G401 (cell line): ENCODE results near the gene KRT80. TPM values are rescaled to one million over a fixed set of nuclear protein-coding genes. Genes with fewer than 3 reads are reported as not detected.
A peak's percentile ranks its signal among the peaks of the same experiment; 100 is the strongest.

ENCODE experiments used
- DNase-seq: peaks from one replicate; pipeline ENCODE4 v3.0.0-alpha.2; 2015; ENCODE audit warnings: low spot score
- in situ Hi-C: cut with HindIII; loops from 2 replicates; pipeline ENCODE4 v1.10.0; 2016; ENCODE audit warnings: low sequenced_read_pairs, mixed read lengths
- total RNA-seq: library from RNA; depleted of rRNA; stranded (reverse); fragments of >200 nt; shearing (Covaris generic); gene quantifications from 2 replicates; pipeline ENCODE4 v1.2.3, GENCODE V29; 2014

The KRT80 gene
- total RNA-seq, 1 experiment from 2014 or later = 0.44 TPM

DNA sequence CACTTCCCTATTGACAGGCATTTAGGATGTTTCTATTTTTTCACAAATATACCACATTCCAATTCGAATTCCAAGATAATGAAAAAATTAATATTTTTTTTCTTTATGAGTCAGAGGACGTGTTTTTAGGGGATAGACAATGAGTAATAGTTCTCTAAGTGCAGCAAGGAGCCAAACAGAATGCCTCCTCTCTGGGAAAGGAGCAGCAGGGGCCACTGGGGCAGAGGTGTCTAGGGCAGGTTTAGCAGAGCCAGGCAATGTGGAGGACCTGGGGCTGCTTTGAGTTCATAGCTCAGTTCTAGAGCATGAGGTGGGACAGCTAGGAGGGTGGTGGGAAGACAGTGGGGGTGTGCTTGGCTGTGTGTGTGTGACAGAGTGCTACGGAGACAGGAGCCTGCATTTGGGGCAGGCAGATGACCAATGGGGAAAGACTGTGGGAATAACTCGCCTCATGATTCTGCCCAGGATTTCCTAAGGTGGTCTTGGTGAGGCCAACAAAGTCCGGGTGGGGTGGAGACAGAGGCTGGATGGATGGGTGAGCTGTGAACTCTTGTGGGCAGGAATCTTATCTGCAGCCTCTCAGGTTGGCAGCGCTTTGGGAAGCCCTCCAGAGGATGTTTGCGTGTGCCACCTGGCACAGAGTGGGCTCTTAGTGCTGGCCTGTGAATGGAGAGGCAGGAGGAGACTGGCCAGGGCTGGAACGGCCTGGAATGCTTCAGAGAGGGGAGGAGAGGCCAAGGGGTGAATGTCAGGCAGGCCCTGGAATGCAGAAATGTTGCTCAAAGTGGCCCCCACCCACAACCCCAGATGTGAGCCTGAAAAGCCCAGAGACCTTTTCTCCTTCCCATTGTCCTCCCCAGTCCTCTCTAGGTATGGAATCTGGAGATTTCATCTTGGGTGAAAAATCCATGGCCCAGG, 38.8 kb upstream of the KRT80 start:
- peak; percentile 61 for DNase-seq
- in situ Hi-C loops = no loop called here

DNA sequence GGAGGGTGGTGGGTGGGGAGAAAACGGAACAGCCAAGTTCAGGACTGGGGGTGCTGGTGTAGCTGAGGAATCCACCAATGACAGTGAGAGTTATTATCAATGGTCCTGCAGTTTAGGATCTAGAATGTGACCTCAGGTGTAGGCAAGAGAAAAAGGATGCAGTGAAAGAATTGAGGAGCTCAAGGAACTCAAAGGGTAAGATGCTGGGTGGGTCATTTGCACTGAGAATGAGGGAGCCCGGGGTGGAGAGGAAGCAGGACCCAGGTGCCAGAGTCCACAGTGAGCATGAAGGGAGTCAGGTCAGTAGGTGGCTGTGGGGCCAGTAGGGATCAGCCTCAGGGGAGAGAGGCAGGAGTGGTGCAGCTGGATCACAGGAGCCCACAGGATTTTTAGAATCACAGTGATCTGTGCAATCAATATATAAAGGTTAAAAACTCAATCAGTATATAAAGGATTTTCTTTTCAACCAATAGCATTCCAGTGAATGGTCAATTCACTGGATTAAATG, 38.1 kb upstream of the KRT80 start:
- in situ Hi-C loops = no loop called here
- DNase-seq = no peak

DNA sequence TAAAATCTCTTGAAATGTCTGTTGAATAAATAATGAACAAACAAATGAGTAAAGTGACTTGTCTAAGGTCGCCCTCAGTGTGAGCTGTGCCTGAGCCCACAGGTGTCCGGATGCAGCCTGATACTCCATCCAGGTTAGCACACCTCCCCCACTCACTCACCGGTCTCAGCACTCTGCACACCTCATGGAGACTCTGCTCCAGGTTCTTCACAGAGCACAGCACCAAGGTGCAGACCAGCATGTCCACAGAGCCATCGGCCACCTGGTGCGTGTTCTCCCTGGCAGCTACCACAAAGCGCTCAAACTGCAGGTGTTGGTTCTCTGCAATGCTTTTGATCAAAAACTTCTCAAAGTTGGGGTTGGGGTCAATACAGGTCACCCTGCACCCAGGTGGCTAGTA, 37.1 kb upstream of the KRT80 start:
- DNase-seq = no peak
- in situ Hi-C loops = no loop called here

DNA sequence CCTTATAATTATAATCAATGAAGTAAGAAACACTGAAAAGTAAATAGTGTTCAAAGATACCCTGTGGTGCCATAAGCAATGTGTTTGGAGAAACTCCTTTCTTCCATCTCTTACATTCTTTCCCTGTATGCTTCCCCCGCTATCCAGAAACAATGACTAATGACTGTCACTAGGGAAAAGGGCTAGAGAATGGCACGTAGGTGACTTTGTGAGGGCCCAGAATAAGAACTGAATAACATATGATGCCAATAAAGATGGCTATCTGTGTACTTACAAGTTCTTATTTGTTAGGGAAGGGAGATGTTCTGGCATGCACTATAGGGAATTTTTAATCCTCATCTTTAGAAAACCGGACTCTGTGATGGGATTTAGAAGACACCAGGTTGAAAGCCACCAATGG, 36.6 kb upstream of the KRT80 start:
- DNase-seq = no peak
- in situ Hi-C loops = no loop called here

DNA sequence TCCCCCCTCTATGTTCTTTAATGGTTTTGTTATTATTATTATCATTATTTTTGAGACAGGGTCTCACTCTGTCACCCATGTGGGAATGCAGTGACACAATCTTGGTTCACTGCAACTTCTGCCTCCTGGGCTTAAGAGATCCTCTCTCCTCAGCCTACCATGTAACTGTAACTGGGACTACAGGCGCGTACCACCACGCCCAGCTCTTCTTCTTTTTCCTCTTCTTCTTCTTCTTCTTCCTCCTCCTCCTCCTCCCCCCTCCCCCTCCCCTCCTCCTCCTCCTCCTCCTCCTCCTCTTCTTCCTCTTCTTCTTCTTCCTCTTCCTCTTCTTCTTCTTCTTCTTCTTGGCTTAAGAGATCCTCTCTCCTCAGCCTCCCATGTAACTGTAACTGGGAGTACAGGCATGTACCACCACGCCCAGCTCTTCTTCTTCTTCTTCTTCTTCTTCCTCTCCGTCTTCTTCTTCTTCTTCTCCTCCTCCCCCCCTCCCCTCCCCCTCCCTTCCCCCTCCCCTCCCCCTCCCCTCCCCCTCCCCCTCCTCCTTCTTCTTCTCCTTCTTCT, 35.9 kb upstream of the KRT80 start:
- in situ Hi-C loops = no loop called here

DNA sequence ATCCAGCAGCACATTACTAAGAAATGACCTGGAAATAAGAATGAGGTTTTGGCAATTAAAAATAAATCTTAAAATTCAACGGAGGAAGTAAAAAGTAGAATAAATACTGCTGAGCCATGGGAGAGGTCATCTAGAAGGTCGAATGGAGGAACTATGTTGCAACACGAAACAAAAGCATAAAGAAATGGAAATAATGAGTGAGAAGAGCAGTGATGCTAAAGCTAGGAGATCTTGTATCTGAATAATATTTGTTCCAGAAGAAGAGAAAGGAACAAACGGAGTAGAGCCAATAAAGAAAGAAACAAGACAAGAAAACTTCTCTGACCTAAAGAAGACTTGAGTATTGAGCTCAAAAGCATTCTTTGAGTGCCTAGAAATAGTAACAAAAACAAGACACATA, 34.6 kb upstream of the KRT80 start:
- no peak for DNase-seq
- in situ Hi-C loops = no loop called here

More for the DNA sequence above, 35.9 kb upstream of the KRT80 start:
- DNase-seq = no peak

DNA sequence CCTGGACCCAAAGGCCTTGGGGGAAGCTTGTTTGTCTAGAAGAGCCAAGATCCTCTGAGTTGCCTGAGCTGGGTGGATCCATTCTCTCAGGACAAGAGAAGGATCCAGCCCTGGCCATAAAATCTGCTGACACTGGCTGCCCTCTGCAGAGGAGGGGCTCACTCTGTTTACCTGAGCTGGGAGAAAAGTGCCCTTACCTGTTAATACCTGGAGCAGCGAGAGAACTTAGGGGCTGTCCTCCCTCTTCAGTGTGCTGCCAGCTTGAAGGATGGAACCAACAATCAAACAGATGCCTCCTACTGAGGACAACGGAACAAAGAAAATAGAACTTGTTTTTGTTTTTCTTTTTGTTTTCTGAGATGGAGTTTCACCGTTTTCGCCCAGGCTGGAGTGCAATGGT, 33.9 kb upstream of the KRT80 start:
- in situ Hi-C loops = no loop called here
- DNase-seq = no peak

DNA sequence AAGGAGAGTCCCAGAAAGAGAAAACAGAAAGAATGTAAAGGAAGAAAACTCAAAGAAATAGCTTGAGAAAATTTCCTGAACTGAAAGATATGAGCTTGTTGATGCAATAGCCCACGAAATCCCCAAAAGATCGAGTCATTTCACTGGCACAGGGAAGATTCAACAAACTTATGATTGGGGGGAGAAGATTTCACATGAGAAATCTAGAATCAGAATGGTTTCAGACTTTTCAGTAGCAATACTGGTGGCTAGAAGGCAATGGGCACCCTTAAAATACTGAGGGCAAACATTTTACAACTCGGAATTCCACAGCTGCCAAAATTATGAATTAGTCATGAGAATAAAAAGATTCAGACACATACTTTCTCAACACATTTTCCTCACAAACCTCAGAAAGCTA, 32.3 kb upstream of the KRT80 start:
- in situ Hi-C loops = no loop called here

DNA sequence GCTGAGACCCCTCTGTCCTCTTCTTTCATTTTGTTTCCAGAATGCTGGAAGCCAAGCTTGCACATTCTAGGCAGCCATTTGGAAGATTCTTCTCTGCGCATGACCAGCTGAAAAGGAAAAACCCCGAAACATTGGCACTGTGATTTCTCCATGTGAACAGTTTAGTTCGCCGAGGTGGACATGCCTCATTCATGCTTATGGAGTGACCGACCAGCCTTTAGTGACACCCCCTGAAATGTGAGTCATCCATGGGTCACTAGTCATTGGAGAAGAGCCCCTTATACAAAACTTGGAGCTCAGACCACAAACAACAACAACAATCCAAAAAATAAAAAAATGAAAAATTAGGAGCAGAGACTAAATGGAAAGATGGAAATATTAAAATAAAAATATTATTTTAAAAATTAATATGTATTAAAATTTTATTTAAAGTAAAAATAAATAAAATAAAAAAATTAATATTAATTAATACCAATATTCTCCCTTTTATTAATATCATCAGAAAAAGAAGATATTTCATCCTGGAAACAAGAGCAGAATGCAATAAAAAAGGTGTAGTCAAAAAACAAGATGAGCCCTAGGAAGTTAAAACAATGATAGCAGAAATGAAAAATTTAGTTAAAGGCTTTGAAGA, 31.7 kb upstream of the KRT80 start:
- in situ Hi-C loops = no loop called here
- DNase-seq = no peak

More for the DNA sequence above, 32.3 kb upstream of the KRT80 start:
- no peak for DNase-seq

DNA sequence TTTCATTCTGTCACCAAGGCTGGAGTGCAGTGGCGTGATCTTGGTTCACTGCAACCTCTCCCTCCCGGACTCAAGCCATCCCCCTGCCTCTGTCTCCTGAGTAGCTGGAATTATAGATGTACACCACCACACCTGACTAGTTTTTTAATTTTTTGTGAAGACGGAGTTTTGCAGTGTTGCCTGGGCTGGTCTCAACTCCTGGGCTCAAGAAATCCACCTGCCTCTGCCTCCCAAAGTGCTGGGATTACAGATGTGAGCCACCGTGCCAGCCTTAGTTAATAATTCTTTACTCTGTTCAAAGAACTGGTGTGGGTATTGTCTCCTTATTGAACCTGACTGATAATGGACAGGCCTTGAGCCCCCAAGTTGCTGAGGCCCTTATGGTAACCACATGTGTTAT, 30.9 kb upstream of the KRT80 start:
- in situ Hi-C loops = no loop called here
- DNase-seq = no peak

DNA sequence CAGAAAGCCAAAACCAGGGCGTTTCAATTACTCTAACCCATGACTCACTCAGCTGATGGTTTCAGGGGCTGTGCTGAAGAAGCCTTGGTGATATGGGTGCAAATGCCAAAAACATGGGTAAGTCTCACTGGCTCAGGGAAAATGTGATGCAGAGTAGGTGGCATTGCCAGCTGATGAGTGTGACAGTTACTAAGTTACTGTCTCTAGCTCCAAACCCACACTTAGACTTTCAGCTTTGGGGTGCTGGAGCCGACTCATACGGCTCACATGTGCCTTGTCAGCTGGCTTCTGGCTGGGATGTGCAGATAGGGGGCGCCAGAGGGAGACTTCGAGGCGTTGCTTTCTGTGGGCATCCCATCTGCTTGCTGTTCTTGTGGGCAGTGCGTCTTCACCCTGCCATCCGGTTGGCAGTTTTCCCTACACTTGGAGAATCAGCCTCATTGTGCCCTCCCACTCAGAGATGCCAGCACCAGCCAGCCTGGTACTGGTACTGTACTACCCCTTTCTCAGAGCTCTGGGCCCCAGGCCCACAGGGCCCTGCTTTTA, 30.2 kb upstream of the KRT80 start:
- in situ Hi-C loops = no loop called here
- DNase-seq = no peak

DNA sequence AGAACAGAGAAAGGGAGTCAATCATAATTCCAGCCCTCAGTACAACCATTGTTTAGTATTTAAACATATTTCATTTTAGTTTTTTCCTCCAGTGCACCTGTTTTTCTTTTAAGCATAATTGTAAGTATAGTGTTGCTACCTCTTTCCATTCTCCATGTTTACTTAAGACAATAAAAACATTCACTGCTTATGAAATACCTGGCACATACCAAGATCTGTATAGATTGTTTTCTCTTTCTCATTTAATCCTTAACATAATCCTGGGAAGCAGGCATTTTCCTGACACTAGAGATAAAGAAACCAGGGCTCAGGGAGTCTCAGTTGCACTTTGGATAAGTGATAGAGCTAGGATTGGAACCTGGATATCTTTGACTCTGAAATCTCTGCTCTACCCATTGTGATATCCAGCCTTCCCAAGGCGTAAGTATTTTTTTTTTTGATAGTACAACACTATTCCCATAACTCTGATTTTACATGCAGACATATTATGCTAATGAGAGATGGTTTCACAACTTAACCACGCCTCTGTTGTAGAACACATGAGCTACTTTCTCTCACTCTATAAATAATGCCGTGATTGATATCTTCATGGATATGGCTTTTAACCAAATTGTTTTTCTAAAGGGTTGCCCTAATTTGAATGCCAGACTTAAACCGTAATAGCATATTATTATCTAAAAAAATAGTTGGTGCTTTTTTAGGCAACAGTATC, 29.4 kb upstream of the KRT80 start:
- DNase-seq = no peak
- in situ Hi-C loops = no loop called here

DNA sequence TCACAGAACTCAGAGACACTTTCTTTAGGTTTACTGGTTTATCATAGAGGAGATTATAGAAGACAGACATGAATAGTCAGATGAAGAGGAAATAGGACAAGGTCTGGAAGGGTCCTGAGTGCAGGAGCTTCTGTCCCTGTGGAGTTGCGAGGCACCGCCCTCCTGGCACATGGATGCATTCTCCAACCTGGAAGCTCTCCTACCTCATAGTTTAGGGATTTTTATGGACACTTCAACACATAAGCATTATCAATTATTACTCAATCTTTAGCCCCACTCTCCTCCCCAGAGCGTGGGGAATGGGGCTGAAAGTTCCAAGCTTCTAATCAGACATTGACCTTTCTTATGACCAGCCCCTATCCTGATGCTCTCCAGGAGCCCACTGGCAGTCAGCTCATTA, 28.7 kb upstream of the KRT80 start:
- in situ Hi-C loops = no loop called here

DNA sequence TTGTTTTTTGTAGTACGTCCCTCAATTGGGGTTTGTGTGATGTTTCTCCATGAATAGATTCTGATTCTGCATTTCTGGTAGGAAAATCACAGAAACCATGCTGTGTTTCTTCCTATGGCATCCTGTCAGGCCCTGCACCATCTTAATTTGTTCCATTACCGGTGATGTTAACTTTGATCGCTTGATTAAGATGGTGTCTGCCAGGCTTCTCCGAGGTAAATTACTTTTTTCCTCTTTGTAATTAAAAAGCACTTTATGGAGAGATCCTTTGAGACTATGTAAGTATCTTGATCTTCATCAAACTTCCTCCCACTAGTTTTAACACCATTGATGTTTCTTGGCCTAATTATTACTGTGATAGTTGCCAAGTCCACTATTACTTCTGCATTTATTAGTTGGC, 26.2 kb upstream of the KRT80 start:
- DNase-seq = no peak
- in situ Hi-C loops = no loop called here

More for the DNA sequence above, 28.7 kb upstream of the KRT80 start:
- no peak for DNase-seq

DNA sequence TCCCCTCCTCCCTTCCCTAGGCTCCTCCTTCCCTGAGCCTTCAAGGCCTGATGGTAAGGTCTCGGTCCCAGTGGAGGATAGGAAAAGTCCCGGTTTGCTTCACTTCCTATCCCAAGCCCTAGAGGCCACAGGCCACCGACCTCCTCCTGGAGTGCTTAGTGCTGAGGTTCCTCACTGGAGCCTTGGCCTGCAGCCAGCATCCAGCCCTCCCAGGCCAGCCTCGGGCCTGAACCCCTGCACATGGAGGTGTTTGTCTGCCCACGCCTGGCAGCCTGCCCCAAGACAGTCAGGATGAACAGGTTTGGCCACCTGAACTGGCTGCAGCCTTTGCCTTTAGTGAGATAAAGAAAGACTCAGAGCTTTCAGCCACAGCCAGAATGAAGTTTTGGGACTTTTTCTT, 25.4 kb upstream of the KRT80 start:
- in situ Hi-C loops = no loop called here
- DNase-seq = peak; percentile 31

DNA sequence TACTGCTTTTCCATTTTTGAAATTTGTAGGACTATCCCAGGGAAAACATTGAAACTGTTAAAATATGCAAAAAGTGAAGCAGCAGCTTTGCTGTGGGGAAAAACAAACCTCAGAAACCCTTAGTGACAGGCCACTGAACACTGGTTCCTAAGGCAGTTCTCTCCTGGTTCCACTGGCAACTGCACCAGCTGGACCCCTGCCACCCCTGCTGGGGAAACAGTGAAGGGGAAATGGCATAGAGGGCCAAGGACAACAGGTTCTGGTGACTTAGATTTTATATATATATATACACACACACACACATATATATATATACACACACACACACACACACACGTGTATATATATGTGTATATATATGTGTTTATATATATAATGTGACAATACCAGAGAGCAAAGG, 25.0 kb upstream of the KRT80 start:
- in situ Hi-C loops = no loop called here

DNA sequence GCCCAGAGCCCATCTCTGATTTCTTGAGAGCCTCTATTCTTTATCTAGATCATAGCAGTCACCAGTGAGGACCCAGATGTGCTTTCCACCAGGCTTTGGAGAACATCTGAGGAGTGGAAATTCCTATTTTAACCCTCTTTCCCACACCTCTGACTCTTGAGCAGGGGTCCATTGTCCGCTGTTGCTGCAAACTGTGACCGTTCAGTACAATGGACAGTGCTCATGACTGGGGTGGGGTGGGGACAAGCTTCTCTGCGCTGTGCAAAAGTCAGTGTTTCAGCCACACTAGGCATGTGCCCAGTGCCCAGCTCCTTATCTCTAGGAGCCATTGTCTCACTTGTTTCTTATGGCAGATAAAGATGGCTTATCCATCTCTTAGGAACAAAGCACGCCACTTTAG, 24.3 kb upstream of the KRT80 start:
- in situ Hi-C loops = no loop called here

More for the DNA sequence above, 25.0 kb upstream of the KRT80 start:
- DNase-seq = peak; percentile 64

DNA sequence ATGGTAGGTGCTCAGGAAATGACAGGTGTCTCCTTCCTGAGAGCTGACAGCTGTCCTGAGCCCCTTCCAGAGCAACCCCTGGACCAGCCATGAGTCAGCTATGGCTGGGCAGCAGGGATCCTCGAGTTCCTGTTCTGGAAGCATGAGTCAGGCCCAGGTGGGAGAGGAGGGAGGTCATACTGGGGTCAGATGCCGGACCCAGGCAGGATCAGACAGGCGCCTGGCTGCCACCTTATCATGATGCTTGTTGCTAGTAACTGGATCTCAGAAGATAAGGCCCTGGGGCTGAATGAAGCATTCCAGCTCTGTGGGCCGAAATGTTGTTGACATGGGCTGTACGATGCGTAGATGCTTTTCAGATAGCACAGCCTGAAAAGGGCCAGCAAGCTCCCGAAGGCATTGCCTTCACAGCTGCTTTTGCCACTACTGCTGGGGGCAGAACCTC, 23.8 kb upstream of the KRT80 start:
- DNase-seq = no peak

More for the DNA sequence above, 24.3 kb upstream of the KRT80 start:
- no peak for DNase-seq

DNA sequence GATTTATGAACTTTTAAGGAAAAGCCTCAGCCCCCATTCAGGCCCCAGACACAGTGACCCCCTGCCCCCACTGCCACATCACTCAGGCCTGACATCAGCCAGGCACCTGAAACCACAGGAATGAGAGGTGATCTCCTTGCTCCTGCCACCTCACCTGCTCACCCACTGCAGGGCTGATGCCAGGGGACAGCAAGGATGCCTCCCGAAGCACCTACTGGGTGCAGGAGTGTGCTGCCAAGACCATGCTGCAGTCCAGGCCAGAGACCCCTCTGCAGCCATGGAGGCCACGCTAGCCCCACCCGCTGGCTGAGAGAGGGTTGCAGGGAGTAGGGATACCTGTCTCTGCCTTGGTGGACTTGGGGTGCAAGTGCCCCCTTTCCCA, 22.6 kb upstream of the KRT80 start:
- no peak for DNase-seq
- in situ Hi-C loops = no loop called here

More for the DNA sequence above, 23.8 kb upstream of the KRT80 start:
- in situ Hi-C loops = no loop called here
